A549 (cell line): Measurements from ENCODE around the gene FOXP1. TPM values are rescaled to one million over a fixed set of nuclear protein-coding genes. Genes with fewer than 3 reads are reported as not detected.

Experiments
- ATAC-seq, 2 experiments: fragments of 200-7000 bp in 1 of 2; fragments of >200 bp in 1 of 2; cut with Nextera tagmentation in 1 of 2; cut with Tn5 transposase in 1 of 2; 3 replicates each; pipeline versions ENCODE4 v1.8.0 to v1.9.1; 2018 to 2020; ENCODE audit warnings: mild to moderate bottlenecking in 1 of 2, moderate library complexity in 1 of 2
- CTCF ChIA-PET: fragments of 300-600 bp; sonication (Branson Sonifier 250); formaldehyde crosslinking; extraction: SDS; loops from one replicate; lab custom pipeline; 2021; ENCODE audit warnings: antibody characterized with exemption, inconsistent platforms; lab: Yijun Ruan, JAX
- POLR2A ChIA-PET: fragments of 350-600 bp; formaldehyde crosslinking; extraction: SDS; loops from one replicate; lab custom pipeline; 2021; ENCODE audit warnings: antibody characterized with exemption, inconsistent platforms; lab: Yijun Ruan, JAX
- DNase-seq, 2 experiments: peaks; one replicate each; pipeline versions ENCODE4 v3.0.0 to v3.0.0-alpha.2; 2011 to 2016; ENCODE audit warnings: low read depth in 1 of 2, low spot score in 1 of 2
- FAIRE-seq: peaks from 2 replicates; lab custom pipeline; 2011; peaks lifted over from hg19 to GRCh38; lab: Jason Lieb, UNC
- H3K27ac ChIP-seq, 2 experiments: fragments of >200 bp; sonication (Bioruptor Twin); formaldehyde crosslinking; 3 replicates each; pipeline ENCODE4 v1.5.1; 2016 to 2017
- H3K4me1 ChIP-seq: fragments of >200 bp; sonication (Bioruptor Twin); formaldehyde crosslinking; 3 replicates; pipeline ENCODE4 v1.6.1; 2016
- H3K4me2 ChIP-seq: fragments of >200 bp; sonication (Bioruptor Twin); formaldehyde crosslinking; 3 replicates; pipeline ENCODE4 v1.6.1; 2016
- H3K4me3 ChIP-seq: fragments of >200 bp; sonication (Bioruptor Twin); formaldehyde crosslinking; 3 replicates; pipeline ENCODE4 v1.5.1; 2016
- H3K9me3 ChIP-seq: fragments of >200 bp; sonication (Bioruptor Twin); formaldehyde crosslinking; 3 replicates; pipeline ENCODE4 v1.6.1; 2016
- ATOH8 ChIP-seq: fragments of 250-450 bp; sonication (Bioruptor Pico); IDR thresholded peaks from 2 replicates; pipeline ENCODE4 v1.5.0; 2020; ENCODE audit warnings: low read depth, mild to moderate bottlenecking, moderate library complexity
- CBX2 ChIP-seq: fragments of 200-600 bp; sonication (generic); IDR thresholded peaks from 2 replicates; pipeline ENCODE4 v1.6.1; 2016; ENCODE audit warnings: low read depth, mild to moderate bottlenecking, borderline replicate concordance
- CBX8 ChIP-seq: fragments of 200-600 bp; sonication (generic); IDR thresholded peaks from 2 replicates; pipeline ENCODE4 v1.6.1; 2016
- CHD4 ChIP-seq: fragments of 200-600 bp; sonication (generic); IDR thresholded peaks from 2 replicates; pipeline ENCODE4 v1.6.1; 2016; ENCODE audit warnings: antibody characterized with exemption, mild to moderate bottlenecking, borderline replicate concordance
- EHF ChIP-seq: fragments of 250-450 bp; sonication (Bioruptor Pico); IDR thresholded peaks from 2 replicates; pipeline ENCODE4 v1.5.0; 2020; ENCODE audit warnings: mild to moderate bottlenecking
- EHMT2 ChIP-seq: fragments of 200-600 bp; sonication (generic); IDR thresholded peaks from 2 replicates; pipeline ENCODE4 v1.6.1; 2016; ENCODE audit warnings: antibody characterized with exemption, low read depth, mild to moderate bottlenecking, moderate library complexity
- ESRRA ChIP-seq: fragments of 150-350 bp; IDR thresholded peaks from 2 replicates; pipeline ENCODE4 v1.6.1; 2014; ENCODE audit warnings: mild to moderate bottlenecking, low read length, borderline replicate concordance
- FOSB ChIP-seq: fragments of 250-450 bp; sonication (Bioruptor Pico); IDR thresholded peaks from 2 replicates; pipeline ENCODE4 v1.5.0; 2020; ENCODE audit warnings: mild to moderate bottlenecking, moderate library complexity
- FOSL2 ChIP-seq, 2 experiments: fragments of 450-650 bp in 1 of 2; fragments of >200 bp in 1 of 2; sonication (Bioruptor Twin) in 1 of 2; formaldehyde crosslinking; IDR thresholded peaks; 2 replicates each; pipeline versions ENCODE4 v1.5.0 to v1.6.1; 2016 to 2020; ENCODE audit warnings: mild to moderate bottlenecking in 1 of 2, moderate library complexity in 1 of 2
- JUN ChIP-seq, 2 experiments: fragments of >200 bp; sonication (Bioruptor Twin); formaldehyde crosslinking; IDR thresholded peaks; 2 replicates in 1 of 2; 3 replicates in 1 of 2; pipeline ENCODE4 v1.6.1; 2016 to 2017
- JUNB ChIP-seq: fragments of >200 bp; sonication (Bioruptor Twin); formaldehyde crosslinking; IDR thresholded peaks from 2 replicates; pipeline ENCODE4 v1.6.1; 2016
- KDM1A ChIP-seq: fragments of 200-600 bp; sonication (generic); IDR thresholded peaks from 2 replicates; pipeline ENCODE4 v1.6.1; 2016; ENCODE audit warnings: low read depth, mild to moderate bottlenecking
- KDM5A ChIP-seq: fragments of 200-600 bp; sonication (generic); IDR thresholded peaks from 2 replicates; pipeline ENCODE4 v1.6.1; 2016; ENCODE audit warnings: antibody characterized with exemption, mild to moderate bottlenecking
- MAFK ChIP-seq: fragments of 450-650 bp; IDR thresholded peaks from 2 replicates; pipeline ENCODE4 v1.6.1; 2014; ENCODE audit not compliant: partially characterized antibody
- MAZ ChIP-seq: fragments of 150-350 bp; IDR thresholded peaks from 2 replicates; pipeline ENCODE4 v1.6.1; 2014; ENCODE audit warnings: antibody characterized with exemption, low read depth, low read length, borderline replicate concordance
- NFE2L2 ChIP-seq: fragments of 150-350 bp; conservative IDR thresholded peaks from 2 replicates; pipeline ENCODE4 v1.6.1; 2014; ENCODE audit warnings: low read length
- NPAS2 ChIP-seq: fragments of 250-450 bp; sonication (Bioruptor Pico); IDR thresholded peaks from 2 replicates; pipeline ENCODE4 v1.8.0; 2022; ENCODE audit warnings: mild to moderate bottlenecking, moderate library complexity, borderline replicate concordance
- PBX3 ChIP-seq: IDR thresholded peaks from 2 replicates; pipeline ENCODE4 v1.6.1; 2012
- POLR2A ChIP-seq: IDR thresholded peaks from 2 replicates; pipeline ENCODE4 v1.6.1; 2012; ENCODE audit warnings: mild to moderate bottlenecking, low read length
- POLR2AphosphoS2 ChIP-seq: conservative IDR thresholded peaks from 2 replicates; pipeline ENCODE4 v1.6.1; 2012; ENCODE audit warnings: low read length, improper control_type of control experiment, inconsistent platforms
- RARB ChIP-seq: fragments of 250-450 bp; sonication (Bioruptor Pico); IDR thresholded peaks from 2 replicates; pipeline ENCODE4 v1.8.0; 2021; ENCODE audit warnings: mild to moderate bottlenecking, moderate library complexity
- REST ChIP-seq: fragments of 200-600 bp; sonication (generic); IDR thresholded peaks from 2 replicates; pipeline ENCODE4 v1.6.1; 2016; ENCODE audit warnings: antibody characterized with exemption, mild to moderate bottlenecking, moderate library complexity
- RNF2 ChIP-seq: fragments of 200-600 bp; sonication (generic); IDR thresholded peaks from 2 replicates; pipeline ENCODE4 v1.6.1; 2016; ENCODE audit warnings: low read depth, mild to moderate bottlenecking, antibody characterized with exemption, moderate library complexity, borderline replicate concordance
- TP53 ChIP-seq: fragments of 250-450 bp; sonication (Bioruptor Pico); IDR thresholded peaks from 2 replicates; pipeline ENCODE4 v1.5.0; 2021; ENCODE audit warnings: mild to moderate bottlenecking, moderate library complexity
- USF2 ChIP-seq: fragments of 450-650 bp; IDR thresholded peaks from 2 replicates; pipeline ENCODE4 v1.6.1; 2014; ENCODE audit warnings: antibody characterized with exemption
- ZC3H11A ChIP-seq: fragments of 450-650 bp; IDR thresholded peaks from 2 replicates; pipeline ENCODE4 v1.6.1; 2014; ENCODE audit warnings: antibody characterized with exemption, mild to moderate bottlenecking
- ZSCAN20 ChIP-seq: fragments of 250-450 bp; sonication (Bioruptor Pico); IDR thresholded peaks from 2 replicates; pipeline ENCODE4 v1.8.0; 2022; ENCODE audit warnings: mild to moderate bottlenecking, moderate library complexity
- WGBS: methylation state at CpG from one replicate; pipeline ENCODE4 v1.1.6; 2017; ENCODE audit errors: missing lambda C conversion rate; 5-methylcytosine and 5-hydroxymethylcytosine counted together
- polyA plus RNA-seq, 4 experiments: library from polyadenylated mRNA; depleted of rRNA in 3 of 4; stranded (reverse); fragments of >200 nt; fragmentation: RNase III in 1 of 4; extraction: RNeasy Plus Mini Kit Qiagen cat#74134 plus additional on column Dnase treatment in 1 of 4; gene quantifications; 2 replicates in 3 of 4; 3 replicates in 1 of 4; pipeline ENCODE4 v1.2.3, GENCODE V29; 2011 to 2017
- TF ChIP-seq, protein P1 (sequence below): fragments of >200 bp; sonication (Bioruptor Twin); formaldehyde crosslinking; IDR thresholded peaks from 2 replicates; pipeline ENCODE4 v1.6.1; 2016

Gene FOXP1
- polyA plus RNA-seq, 2 of the 4 experiments (the other 2 are of a cell fraction): 12.8 to 13.9 TPM

GRCh38 chr3:71419369-71419768 lies 164.2 kb downstream of the FOXP1 start:
- Histone ChIP-seq H3K4me1 (peaks cover 9% of the 10 kb centered on the region), H3K4me2 (no peak overlapping the region), H3K27ac (no peak overlapping the region), H3K4me3 (no peak overlapping the region), H3K9me3 (no peaks in the 10 kb centered on the region)
- no peak for DNase-seq
- WGBS: 75% methylated on average over 2 of the region's 2 CpGs
- ATAC-seq: no peak
- CTCF ChIA-PET: no interaction called here
- no peak for TF ChIP-seq EHF (CRISPR knock-in tag)
- TF ChIP-seq PBX3: no peak
- TF ChIP-seq RARB: no peak
- TF ChIP-seq ZC3H11A: no peak
- TF ChIP-seq FOSB (CRISPR knock-in tag): no peak
- no peak for TF ChIP-seq KDM5A
- TF ChIP-seq JUNB: no peak
- no peak for TF ChIP-seq NFE2L2
- TF ChIP-seq POLR2A: no peak
- no peak for TF ChIP-seq ESRRA
- TF ChIP-seq CBX8: no peak
- no peak for TF ChIP-seq ZSCAN20 (CRISPR knock-in tag)
- TF ChIP-seq RNF2: no peak
- no peak for TF ChIP-seq KDM1A
- no peak for FAIRE-seq
- POLR2A ChIA-PET: no interaction called here

DNA sequence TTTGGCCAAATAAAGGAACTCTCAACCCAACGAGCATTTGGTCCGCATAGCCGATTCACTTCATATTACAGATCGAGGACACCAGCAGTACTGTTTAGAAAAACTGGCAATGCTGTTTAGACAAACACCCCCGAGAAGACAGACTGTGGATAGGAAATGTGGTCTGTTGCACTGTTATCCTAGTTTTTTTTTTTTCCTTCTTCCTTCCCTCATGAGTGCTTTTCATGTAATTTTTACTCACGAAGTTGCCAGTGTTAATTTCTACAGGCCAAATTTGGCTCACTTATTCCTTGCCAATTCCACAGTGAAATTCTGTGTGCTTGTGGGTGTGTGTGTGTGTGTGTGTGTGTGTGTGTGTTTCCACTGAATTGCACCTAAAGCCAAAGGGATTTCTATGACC lies 165.7 kb downstream of the FOXP1 start:
- no peaks in the 10 kb centered on the region for H3K9me3 ChIP-seq
- no peak overlapping the region for H3K4me3 ChIP-seq
- H3K27ac ChIP-seq: no peak overlapping the region
- DNase-seq: no peak
- FAIRE-seq: no peak
- no peak for ATAC-seq
- H3K4me2 ChIP-seq: no peak overlapping the region
- ChIA-PET POLR2A (no interaction called here), CTCF (interaction anchor here (0.7 to 1.7 kb wide), 2 partner anchors 10 to 13 kb away, joined by 3 to 4 read pairs; no protein-coding TSS in a partner anchor)
- WGBS: 78% methylated on average over 6 of the region's 6 CpGs
- TF ChIP-seq MAFK: no peak
- TF ChIP-seq CBX2: no peak
- no peak for TF ChIP-seq CBX8
- TF ChIP-seq FOSL2 (IDR thresholded peaks at IDR 0.05): no peak
- TF ChIP-seq FOSL2 (CRISPR knock-in tag; IDR thresholded peaks at IDR 0.05): no peak
- no peak for TF ChIP-seq ATOH8
- no peak for TF ChIP-seq CHD4
- TF ChIP-seq KDM1A: no peak
- TF ChIP-seq NPAS2: no peak
- TF ChIP-seq USF2: no peak
- TF ChIP-seq ZSCAN20 (CRISPR knock-in tag): no peak
- TF ChIP-seq REST: no peak
- no peak for TF ChIP-seq POLR2A
- TF ChIP-seq RNF2: no peak
- TF ChIP-seq EHMT2: no peak
- no peak for TF ChIP-seq TP53
- TF ChIP-seq JUN (IDR thresholded peaks at IDR 0.05): no peak
- TF ChIP-seq, protein P1, sequence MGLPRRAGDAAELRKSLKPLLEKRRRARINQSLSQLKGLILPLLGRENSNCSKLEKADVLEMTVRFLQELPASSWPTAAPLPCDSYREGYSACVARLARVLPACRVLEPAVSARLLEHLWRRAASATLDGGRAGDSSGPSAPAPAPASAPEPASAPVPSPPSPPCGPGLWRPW: no peak
- no peak for TF ChIP-seq POLR2AphosphoS2
- no peak for TF ChIP-seq MAZ
- no peaks in the 10 kb centered on the region for H3K4me1 ChIP-seq
